SW480 (cell line): ENCODE measurements around the gene GAL3ST3.
"Not testable (repeated sequence)": the region's sequence is repeated elsewhere in the genome, so short reads cannot be mapped to it uniquely, and the experiment has no call there.

Experiments
- DNase-seq: peaks from one replicate; pipeline ENCODE4 v3.0.0-alpha.2; 2016; ENCODE audit warnings: low spot score

Gene GAL3ST3

DNA sequence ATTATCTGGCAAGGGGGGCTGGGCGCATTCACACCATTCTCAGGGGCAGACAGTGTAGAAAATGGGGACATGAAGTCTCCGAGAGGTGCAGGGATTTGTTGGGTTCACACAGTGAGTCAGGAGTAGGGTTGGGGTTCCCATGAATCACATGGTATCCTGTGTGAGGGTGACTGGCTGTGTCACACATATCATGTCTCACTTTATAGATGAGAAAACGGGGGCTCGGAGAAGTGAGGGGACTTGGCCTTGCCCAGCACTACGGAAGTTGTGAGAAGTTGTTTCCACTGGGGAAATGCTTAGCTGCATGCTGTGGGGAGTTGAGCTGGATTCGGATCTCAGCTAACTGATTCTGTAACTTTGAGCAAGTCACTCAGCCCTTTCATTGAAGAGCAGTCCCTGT is 4.2 kb downstream of the GAL3ST3 start:
- no peak for DNase-seq

DNA sequence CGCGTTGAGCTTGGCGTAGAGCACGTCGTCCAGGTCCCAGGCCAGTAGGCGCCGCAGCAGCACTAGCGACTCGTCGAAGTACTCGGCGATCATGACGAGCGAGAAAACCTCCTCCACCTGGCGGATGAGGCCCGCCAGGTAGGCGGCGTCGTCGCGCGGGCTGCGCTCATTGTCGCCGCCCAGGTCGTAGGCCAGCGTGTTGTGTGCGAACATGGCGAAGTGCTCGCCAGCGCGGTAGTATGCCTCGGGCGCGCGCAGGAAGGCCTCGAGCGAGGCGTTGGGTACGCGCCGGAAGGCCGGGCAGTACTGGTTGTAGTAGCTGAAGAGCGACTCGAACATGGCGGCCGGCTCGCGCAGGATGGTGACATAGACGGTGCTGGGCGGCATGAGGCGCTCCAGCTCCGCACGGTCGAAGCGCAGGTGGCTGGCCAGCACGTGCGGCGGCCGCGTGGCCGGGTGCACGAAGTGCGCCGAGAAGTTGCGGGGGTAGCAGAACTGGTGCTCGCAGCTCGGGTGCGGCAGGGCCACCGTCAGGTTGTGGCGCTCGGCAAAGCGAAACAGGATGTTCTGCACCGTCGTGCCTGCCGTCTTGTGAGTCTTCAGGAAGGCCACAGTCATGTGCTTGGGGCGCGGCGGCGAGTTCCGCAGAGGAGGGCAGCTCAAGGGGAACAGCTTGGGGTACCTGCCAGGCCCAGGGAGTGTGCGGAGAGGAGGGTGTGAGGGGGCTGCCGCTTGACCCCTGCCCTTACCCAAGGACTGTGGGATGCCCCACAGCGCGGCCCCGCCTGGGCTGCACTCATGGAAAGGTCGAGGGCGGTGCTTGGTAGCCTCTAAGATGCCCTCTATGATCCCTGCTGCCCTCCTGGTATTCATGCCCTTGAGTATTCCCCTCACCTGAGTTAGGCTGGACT is 5.7 kb downstream of the GAL3ST3 start:
- no peak for DNase-seq

DNA sequence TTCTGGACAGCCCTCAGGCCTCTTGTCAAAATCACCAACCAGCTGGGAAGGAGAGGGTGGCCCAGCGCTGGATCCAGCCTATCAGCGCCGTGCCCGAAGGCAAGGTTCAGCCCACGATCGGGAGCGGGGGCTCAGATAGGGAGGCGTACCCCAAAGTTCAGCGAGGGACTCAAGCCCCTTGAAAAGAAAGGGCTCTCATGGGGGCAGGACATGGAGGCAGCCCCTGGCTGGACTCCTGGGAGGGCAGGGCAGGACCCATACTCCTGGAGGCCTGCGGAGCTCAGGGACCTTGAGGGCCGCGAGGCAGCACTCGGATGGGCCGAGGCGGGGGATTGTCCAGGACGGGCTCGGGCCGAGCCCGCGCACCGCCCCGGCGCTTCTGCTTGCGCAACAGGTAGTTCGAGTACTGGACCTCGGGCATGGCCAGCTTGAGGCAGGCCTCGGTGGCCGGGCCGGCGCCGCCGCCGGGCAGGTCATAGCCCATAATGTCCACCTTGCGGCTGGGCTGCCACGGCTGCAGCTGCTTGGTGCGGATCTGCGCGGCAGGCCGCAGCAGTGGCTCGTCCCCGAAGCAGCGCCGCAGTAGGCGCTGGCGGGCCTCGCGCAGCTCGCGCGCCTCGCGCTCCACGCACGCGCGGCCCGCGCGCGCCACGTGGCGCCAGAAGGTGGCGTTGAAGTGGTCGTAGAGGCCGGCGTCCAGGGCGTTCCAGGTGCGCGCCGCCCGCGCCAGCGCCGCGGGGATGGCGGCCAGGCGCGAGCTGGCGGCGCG is 6.5 kb downstream of the GAL3ST3 start:
- DNase-seq: no peak

DNA sequence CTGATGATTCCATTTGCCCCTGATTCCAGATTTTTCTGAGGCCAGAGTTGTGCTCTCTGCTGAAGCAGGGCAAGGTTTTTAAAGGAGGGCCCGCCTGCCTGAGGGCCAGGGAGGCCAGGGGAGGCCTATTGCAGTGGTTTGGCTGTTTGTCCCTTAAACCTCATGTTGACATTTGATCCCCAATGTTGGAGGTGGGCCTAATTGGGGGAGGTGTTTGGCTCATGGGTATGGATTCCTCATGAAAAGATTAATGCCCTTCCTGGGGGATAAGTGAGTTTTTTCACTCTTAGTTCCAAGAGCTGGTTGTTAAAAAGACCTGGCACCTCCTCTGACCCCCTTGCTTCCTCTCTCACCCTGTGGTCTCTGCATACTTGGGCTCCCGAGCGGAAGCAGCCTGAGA is 9.2 kb downstream of the GAL3ST3 start:
- no peak for DNase-seq

DNA sequence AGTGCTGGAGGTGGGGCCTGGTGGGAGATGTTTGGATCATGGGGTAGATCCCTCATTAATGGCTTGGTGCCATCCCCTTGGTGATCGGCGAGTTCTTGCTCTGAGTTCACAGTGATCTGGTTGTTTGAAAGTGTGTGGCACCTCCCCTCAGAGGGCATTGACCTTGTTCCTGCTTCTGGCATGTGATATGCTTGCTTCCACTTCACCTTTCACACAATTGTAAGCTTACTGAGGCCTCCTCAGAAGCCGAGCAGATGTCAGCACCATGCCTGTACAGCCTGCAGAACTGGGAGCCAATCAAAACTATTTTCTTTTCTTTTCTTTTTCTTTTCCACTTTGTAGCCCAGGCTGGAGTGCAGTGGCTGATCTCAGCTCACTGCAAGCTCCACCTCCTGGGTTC is 11.6 kb downstream of the GAL3ST3 start:
- DNase-seq: no peak

DNA sequence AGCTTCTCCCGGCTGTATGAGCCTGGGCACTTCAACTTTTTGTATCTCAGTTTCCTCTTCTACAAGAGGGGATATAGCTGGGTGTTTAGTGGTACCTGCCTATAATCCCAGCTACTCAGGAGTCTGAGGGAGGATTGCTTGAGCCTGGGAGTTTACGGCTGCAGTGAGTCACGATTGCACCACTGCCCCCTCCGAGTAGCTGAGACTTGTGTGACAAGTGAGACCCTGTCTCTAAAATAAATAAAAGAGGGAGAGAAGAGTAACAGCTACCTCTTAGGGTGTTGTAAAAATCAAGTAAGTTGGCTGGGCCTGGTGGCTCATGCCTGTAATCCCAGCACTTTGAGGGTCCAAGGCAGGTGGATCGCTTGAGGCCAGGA is 12.6 kb downstream of the GAL3ST3 start:
- no peak for DNase-seq

DNA sequence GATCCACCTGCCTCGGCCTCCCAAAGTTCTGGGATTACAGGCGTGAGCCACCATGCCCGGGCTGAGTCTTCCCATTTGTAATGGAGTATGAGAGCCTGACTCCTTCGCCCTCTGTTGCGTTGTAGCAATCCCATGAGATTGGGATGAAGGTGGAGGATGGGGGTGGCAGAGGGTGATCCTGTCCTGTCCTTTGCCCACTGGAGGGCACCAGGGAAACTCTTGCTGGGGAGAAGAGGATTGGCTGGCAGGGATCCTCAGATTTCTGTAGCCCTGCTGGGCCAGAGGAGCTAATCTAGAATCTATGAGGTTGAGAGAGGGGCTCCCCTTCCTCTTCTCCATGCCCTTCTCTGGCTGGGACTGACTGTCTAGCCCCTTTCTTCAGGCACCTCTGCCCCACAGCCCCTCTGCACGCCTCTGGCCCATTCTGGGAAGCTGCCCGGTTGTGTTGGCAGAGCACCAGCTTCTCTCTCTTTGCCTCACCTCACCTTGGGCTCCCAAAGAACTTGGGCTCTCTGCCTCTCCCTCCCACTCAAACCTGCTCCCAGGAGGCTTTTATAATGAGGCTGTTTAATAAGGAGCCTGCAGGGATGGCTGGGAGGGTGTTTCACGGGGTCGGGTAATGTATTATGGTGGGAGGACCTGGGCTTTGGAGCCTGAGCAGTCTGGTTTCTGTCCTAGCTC is 13.2 kb downstream of the GAL3ST3 start:
- no peak for DNase-seq

DNA sequence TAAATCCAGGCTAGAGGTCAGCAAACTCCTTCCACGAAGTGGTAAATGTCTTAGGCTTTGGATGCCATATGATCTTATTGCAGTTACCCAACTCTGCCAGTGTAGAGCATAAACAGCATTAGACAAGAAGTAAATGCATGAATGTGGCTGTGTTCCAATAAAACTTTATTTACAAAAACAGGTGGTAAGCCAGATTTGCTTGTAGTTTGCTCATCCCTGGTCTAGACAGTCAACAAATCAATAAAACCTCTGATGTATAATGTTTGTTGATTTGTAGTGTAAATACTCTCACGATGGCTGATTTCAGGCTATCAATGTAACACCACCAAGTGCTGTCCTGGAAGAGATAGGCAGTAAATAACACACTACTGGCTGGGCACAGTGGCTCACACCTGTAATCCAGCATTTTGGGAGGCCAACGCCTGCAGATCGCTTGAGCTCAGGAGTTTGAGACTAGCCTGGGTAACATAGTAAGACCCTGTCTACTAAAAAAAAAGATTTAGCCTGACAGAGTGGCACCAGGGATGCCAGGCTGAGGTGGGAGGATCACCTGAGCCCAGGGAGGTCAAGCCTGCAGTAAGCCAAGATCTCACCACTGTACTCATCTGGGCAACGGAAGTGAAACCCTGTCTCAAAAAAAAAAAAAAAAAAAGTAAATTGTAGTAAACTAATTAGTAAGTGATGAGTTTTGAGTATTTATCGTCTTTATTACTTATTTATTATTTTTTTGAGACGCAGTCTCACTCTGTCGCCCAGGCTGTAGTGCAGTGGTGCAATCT is 15.8 kb downstream of the GAL3ST3 start:
- DNase-seq: no peak

DNA sequence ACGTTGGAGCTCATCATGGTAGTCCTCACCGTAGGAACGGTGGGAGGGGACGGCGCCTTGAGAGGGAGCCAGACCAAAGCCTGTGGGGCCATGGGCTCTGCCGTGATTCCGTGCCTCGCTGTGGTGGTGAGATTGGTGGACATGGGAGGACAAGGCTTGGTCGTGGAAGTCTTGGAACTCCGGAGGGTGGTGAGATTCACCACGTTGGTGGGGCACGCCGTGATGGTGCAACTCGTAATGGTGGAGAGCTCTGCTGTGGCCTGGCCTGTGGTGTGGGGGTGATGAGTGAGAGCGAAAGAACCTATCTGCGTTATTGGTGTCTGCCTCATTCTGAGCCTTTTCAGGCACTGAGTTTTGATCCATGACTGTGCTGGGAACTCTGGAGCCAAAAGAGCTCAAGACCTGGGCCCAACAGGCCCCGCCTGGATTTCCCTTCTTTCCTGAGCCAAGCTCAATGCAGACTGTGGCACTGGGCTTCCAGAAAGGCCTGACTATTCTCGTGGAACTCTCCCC is 22.9 kb downstream of the GAL3ST3 start, which contains the start of gene CATSPER1:
TSS of gene CATSPER1 (minus strand) at position 463 of the 513 bp plus-strand sequence. CDS start at position 363, 100 bp downstream.
- no peak for DNase-seq

DNA sequence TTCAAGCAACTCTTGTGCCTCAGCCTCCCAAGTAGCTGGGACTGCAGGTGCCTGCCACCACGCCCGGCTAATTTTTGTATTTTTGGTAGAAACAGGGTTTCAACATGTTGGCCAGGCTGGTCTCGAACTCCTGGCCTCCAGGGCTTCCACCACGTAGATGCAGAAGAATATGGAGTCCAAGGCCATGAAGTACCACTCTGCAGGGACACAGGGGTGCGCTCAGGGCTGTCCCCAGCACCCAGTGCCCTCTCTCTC is 25.8 kb downstream of the GAL3ST3 start:
- not testable (repeated sequence) for DNase-seq

DNA sequence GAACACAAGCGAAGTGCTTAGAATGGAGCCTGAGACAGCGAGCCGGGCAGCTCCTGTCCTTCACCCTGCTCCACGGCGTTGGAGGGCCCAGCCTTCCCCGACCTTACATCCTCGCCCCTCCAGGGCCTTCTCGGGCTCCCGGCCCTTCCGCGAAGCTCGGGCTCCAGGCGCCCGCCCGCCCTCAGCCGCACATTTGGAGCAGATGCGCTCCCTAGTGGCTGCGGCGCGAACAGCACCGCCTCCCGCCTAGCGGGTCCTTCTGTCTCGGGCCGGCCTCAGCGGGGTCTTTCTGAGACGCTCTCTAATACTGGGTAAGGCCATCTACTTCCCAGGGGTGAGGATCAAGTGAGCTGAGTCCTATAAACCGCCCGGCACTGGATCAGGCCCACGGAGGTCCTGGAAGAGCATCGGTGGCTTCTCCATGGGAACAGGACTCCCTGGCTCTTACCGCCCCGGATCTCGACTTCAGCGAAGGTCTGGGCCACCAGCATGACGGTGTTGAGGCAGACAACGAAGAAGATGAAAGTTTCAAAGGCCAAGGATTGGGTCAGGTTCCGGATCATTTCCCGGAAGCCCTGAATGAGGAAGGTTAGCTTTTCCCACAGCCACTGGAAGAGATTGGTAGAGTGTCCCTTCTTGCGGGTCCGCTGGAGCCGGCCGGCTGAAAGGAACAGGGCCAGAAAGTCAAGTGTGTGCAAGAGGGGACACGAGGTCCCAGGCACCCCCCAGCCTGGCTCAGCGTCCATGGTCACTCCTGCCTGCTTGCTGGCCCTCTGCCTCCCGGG is 26.4 kb downstream of the GAL3ST3 start:
- DNase-seq: peak; percentile 48

DNA sequence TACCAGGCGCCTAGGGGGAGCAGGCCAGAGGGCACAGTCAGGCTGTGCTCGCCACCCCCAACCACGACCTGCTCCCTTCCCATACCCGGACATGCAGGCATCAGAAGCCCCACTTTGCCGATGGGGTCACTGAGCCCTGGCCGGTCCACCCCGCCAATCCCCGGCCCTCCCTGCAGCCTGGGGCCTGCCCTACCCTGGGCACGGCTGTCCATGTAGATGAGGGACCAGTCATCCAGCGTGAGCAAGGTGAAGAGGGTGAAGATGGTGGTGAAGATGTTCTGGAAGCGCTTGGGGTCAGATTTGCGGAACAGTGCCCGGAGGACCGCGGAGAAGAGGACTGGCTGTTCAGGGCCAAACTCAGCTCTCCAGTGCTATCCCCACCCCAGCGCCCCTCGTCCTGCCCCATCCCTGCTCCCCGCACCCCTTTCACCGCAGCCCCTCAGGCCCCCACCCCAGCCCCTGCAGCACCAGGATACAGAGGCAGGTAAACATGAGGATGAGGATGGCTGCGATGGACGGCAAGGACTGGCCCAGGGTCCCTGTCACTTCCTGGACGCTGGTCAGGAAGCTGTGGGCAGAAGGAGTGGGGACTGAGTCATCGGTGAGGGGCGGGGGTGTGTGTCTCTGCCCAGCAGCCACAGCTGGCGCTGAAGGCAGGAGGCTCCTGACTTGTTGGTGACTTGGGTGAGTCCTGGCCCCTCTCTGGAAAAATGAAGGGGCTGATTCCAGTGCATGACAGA is 28.2 kb downstream of the GAL3ST3 start:
- DNase-seq: peak; percentile 87

DNA sequence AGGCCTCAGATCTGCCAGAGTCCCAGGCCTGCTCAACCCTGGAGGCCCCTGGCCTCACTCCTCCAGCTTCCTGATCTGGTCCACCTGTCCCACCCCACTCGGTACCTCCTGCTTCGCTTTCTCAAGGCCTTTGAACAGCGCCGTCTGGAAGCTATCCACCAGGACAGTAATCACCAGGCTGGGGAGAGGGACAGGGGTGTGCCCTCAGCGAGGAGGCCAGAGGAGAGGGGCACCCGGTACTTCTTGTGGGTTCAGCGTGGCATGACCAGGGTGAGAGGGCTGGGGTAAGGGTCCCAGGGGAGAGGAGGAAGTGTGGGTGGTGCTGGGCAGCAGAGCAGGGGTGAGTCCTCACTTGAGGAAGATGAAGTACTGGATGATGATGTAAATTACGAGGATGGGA is 28.7 kb downstream of the GAL3ST3 start:
- DNase-seq: no peak

DNA sequence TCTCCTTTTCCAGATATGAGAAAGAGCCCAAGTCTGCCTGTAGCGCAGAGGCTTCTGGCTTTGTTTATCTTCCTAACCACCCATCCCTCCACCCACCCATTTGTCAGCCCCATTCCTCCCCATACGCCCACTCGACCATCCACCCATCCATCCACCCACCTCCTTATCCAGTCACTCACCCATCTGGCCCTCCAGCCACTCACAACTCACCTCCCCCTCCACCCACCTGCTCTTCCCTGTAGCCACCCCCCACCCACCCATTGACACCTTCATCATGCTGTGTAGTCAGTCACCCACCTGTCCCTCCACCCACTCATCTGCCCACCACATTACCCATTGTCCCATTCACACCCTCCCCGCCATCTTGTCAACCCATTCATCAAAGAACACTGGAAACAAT is 31.6 kb downstream of the GAL3ST3 start:
- no peak for DNase-seq

DNA sequence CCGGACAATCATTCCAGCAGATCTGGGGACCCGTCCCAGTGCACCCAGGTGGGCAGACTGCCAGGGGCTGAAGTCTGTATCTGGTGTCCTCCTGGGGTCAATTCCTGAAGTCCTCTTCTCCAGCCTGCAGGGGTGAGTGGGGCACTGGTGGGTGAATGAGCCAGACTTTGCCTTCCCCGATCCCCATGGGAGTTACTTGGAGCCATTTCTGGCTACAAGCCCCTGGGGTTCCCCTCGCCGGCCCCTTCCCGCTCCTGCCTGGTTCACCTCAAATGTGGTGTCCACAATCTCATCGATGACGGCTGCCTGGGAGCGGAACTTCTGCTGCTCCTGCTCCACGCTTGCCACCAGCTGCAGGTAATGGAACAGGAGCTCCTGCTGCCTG is 32.2 kb downstream of the GAL3ST3 start:
- DNase-seq: no peak

DNA sequence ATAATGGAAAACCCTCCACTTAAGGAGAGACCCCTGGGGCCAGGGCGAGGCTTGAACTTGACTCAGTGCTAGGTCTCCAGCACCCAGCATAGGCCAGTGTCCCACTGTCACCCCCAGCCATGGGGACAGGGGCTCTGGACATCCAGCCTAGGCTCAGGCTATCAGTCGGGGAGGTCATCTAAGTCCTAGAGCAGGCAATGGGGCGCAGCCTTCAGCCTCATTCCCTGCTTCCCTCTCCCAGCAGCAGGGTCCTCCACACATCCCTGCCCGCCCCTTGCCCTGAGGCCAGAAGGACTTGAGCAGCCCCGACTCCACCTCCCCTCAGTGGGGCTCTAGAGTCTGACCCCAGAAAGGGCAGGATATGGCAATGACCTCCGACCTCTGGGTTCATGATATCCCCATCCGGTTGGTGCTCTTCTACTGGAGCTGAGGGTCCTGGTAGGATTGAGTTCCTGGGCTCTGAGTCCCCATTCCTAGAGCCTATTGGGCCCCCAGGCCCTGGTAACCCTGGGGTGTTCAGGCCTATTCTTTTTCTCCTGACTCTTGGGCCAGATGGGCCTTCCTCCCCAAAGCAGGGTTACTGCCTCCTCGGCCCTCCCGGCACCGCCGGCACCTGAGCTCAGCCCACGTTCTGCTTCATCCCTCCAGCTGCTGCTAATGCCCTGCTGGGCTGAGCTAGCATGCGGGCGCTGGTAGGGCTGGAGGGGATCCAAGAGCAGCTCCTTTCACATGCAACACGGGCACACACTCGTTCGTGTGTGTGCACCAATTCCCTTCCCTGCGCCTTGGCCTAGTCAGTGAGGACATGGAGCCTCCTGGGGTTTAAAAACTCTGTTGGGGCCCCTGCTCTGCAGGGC is 32.8 kb downstream of the GAL3ST3 start:
- DNase-seq: no peak

DNA sequence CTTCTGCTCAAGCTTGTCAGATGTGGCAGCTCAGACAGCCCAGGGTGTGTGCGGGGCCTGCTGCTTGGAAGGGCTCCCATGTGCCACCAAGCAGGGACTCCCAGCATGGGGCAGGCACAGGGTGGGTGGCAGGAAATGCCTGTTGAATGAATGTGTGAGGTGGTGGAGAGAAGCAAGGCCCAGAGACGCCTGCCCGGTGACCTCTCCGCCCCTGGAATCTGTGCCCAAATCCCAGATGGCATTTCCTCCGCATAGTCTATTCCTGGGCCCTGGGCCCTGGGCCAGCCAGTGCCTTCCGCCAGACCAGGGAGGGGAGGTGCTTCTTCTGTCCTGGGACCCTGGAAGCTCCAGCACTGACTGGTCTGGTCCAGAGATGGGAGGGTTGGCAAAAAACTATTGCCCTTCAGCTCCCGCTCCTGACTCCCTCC is 33.5 kb downstream of the GAL3ST3 start:
- DNase-seq: peak; percentile 47

DNA sequence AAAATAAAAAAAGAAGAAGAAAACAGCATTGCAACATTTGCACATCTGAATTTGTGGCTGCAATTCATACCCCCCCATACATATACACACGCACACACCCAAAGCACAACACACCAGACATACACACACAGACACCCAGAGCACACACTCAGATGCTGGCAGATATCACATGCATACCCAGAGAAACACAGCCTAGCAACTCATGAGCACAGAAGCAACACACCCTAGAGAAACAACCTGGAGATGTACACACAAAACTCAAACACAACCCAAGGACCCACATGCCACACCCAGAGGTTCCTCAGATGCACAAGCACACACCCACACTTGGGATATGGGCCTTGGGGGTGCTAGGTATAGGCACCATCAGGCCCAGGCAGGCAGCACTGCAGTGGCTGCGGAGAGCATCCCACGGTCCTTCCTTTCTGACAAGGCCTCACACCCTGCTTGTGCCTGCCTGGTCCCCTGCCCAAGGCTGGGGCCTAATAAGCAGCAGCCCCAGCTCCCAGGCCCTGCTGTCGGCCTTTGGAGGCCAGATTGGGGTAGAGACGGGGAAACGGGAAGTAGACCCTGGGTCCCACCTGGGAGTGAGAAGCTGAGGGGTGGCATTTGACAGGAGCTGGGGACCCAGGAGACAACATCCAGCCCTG is 34.0 kb downstream of the GAL3ST3 start:
- no peak for DNase-seq

DNA sequence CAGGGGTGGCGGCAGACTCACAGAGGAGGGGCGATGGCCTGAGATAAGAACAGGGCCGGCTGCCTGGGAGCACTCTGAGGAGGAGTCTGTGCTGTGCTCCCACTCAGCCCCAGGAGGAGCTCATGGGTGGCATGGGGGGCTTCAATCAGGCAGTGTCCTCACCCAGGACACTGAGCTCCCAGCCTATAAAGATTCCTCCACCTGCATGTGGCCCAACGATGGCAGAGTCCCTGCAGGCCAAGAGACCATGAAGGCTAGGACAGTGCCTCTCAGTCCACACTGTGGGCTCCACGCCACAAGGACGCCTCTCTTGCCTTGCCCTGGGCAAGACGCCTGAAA is 35.2 kb downstream of the GAL3ST3 start:
- DNase-seq: no peak
